A549 (cell line): ENCODE results near the gene KCNK2.

Experiments
- BHLHE40 ChIP-seq: IDR thresholded peaks from 2 replicates; pipeline ENCODE4 v1.6.1; 2012; ENCODE audit warnings: low read depth, low read length, inconsistent platforms
- CBX8 ChIP-seq: fragments of 200-600 bp; sonication (generic); IDR thresholded peaks from 2 replicates; pipeline ENCODE4 v1.6.1; 2016
- CTCF ChIP-seq: fragments of >200 bp; sonication (Bioruptor Twin); formaldehyde crosslinking; IDR thresholded peaks from 3 replicates; pipeline ENCODE4 v1.5.1; 2016
- EP300 ChIP-seq, 2 experiments: fragments of >200 bp; sonication (Bioruptor Twin); formaldehyde crosslinking; IDR thresholded peaks; 2 replicates in 1 of 2; 3 replicates in 1 of 2; pipeline ENCODE4 v1.6.1; 2016 to 2017
- GATA3 ChIP-seq: IDR thresholded peaks from 2 replicates; pipeline ENCODE4 v1.6.1; 2012; ENCODE audit warnings: borderline replicate concordance
- HDAC2 ChIP-seq: fragments of 200-600 bp; sonication (generic); IDR thresholded peaks from 2 replicates; pipeline ENCODE4 v1.6.1; 2016
- PBX3 ChIP-seq: IDR thresholded peaks from 2 replicates; pipeline ENCODE4 v1.6.1; 2012

GRCh38 chr1:215115760-215116159 lies 33.2 kb downstream of the KCNK2 start:
- no peak for TF ChIP-seq CTCF
- TF ChIP-seq GATA3 = no peak
- no peak for TF ChIP-seq PBX3
- TF ChIP-seq BHLHE40 = no peak
- no peak for TF ChIP-seq EP300 (IDR thresholded peaks at IDR 0.05)
- TF ChIP-seq CBX8 = no peak
- TF ChIP-seq HDAC2 = no peak
